HepG2 (cell line): ENCODE results near the gene CDYL2. TPM values are rescaled to one million over a fixed set of nuclear protein-coding genes. Genes with fewer than 3 reads are reported as not detected.

ENCODE experiments used
- ATAC-seq: fragments of 200-7000 bp; cut with Tn5 transposase; 3 replicates; pipeline ENCODE4 v1.9.1; 2020; ENCODE audit warnings: mild to moderate bottlenecking, moderate library complexity
- BruUV-seq: library from RNA; stranded (reverse); fragments of 400-500 nt; replicated peaks from 2 replicates; lab custom pipeline; 2021; lab: Mats Ljungman, UMichigan
- CTCF ChIA-PET: fragments of 300-600 bp; formaldehyde crosslinking; extraction: SDS; loops from one replicate; lab custom pipeline; 2021; ENCODE audit warnings: low total read pairs, inconsistent platforms, low intra/inter-chr PET ratio; lab: Yijun Ruan, JAX
- POLR2A ChIA-PET: fragments of 350-600 bp; sonication (Branson Sonifier 250); formaldehyde crosslinking; loops from one replicate; lab custom pipeline; 2020; ENCODE audit warnings: antibody characterized with exemption, inconsistent platforms; lab: Yijun Ruan, JAX
- DNase-seq: peaks from one replicate; pipeline ENCODE4 v3.0.0-alpha.2; 2015; ENCODE audit warnings: low spot score
- FAIRE-seq: peaks from 3 replicates; lab custom pipeline; 2011; peaks lifted over from hg19 to GRCh38; lab: Jason Lieb, UNC
- H2AFZ ChIP-seq: one replicate; pipeline ENCODE4 v1.6.1; 2011; ENCODE audit warnings: low read length, inconsistent platforms
- H3K27ac ChIP-seq: fragments of 300-600 bp; 3 replicates; pipeline ENCODE4 v1.8.0; 2011; ENCODE audit warnings: mixed run types, mild to moderate bottlenecking, mixed read lengths, low read length, inconsistent platforms; ENCODE audit not compliant: insufficient read depth; ENCODE audit errors: extremely low read length
- H3K27me3 ChIP-seq, 2 experiments: fragments of 200-600 bp in 1 of 2; 2 replicates in 1 of 2; 3 replicates in 1 of 2; pipeline versions ENCODE4 v1.6.0 to v1.8.0; 2011; ENCODE audit warnings: low read length in 2 of 2, mild to moderate bottlenecking in 2 of 2, moderate library complexity in 2 of 2, inconsistent platforms in 1 of 2; ENCODE audit not compliant: insufficient read depth in 2 of 2, control insufficient read depth in 1 of 2
- H3K36me3 ChIP-seq, 2 experiments: fragments of 200-600 bp in 1 of 2; replicated peaks in 1 of 2; 2 replicates in 1 of 2; 3 replicates in 1 of 2; pipeline versions ENCODE4 v1.5.1 to v1.8.0; 2011; ENCODE audit warnings: low read length in 2 of 2, inconsistent platforms in 1 of 2; ENCODE audit not compliant: insufficient read depth in 2 of 2, control insufficient read depth in 1 of 2
- H3K4me1 ChIP-seq: 2 replicates; pipeline ENCODE4 v1.5.1; 2012; ENCODE audit warnings: low read length, inconsistent platforms; ENCODE audit not compliant: insufficient read depth
- H3K4me2 ChIP-seq: 2 replicates; pipeline ENCODE4 v1.6.0; 2011; ENCODE audit warnings: low read depth, low read length, inconsistent platforms
- H3K4me3 ChIP-seq, 3 experiments: fragments of 200-600 bp in 1 of 3; sonication (generic), shearing (Covaris generic) in 1 of 3; replicated peaks in 1 of 3; 2 replicates each; pipeline ENCODE4 v1.5.1; 2011 to 2016; ENCODE audit warnings: low read length in 3 of 3, inconsistent platforms in 2 of 3, low read depth in 2 of 3, mild to moderate bottlenecking in 2 of 3, control low read depth in 1 of 3, mixed read lengths in 1 of 3; ENCODE audit not compliant: insufficient read depth in 1 of 3
- H3K79me2 ChIP-seq: one replicate; pipeline ENCODE4 v1.6.1; 2011; ENCODE audit warnings: low read length, inconsistent platforms; ENCODE audit not compliant: insufficient read depth
- H3K9ac ChIP-seq: 2 replicates; pipeline ENCODE4 v1.6.0; 2011; ENCODE audit warnings: mild to moderate bottlenecking, low read depth, low read length, inconsistent platforms; ENCODE audit not compliant: insufficient read depth
- H3K9me3 ChIP-seq: 2 replicates; pipeline ENCODE4 v1.5.1; 2012; ENCODE audit warnings: mild to moderate bottlenecking, low read length
- H4K20me1 ChIP-seq: 2 replicates; pipeline ENCODE4 v1.6.0; 2011; ENCODE audit warnings: inconsistent platforms, mild to moderate bottlenecking, low read length, moderate library complexity; ENCODE audit not compliant: insufficient read depth
- FOXO1 ChIP-seq: sonication (generic); formaldehyde crosslinking; IDR thresholded peaks from 2 replicates; pipeline ENCODE4 v1.4.0; 2020; ENCODE audit warnings: missing genetic modification reagents
- MAFK ChIP-seq, 2 experiments: IDR thresholded peaks in 1 of 2; conservative IDR thresholded peaks in 1 of 2; 2 replicates each; pipeline ENCODE4 v1.6.1; 2011; ENCODE audit warnings: improper control_type of control experiment in 2 of 2, low read length in 2 of 2
- MBD4 ChIP-seq: IDR thresholded peaks from 2 replicates; pipeline ENCODE4 v1.6.1; 2012; ENCODE audit warnings: low read length, inconsistent platforms, borderline replicate concordance
- ZBTB37 ChIP-seq: sonication (generic); formaldehyde crosslinking; IDR thresholded peaks from 2 replicates; pipeline ENCODE4 v1.4.0; 2020; ENCODE audit warnings: mild to moderate bottlenecking, missing genetic modification reagents
- ZNF331 ChIP-seq: sonication (generic); formaldehyde crosslinking; IDR thresholded peaks from 2 replicates; pipeline ENCODE4 v1.4.0; 2020; ENCODE audit warnings: missing genetic modification reagents
- ZNF367 ChIP-seq: sonication (generic); formaldehyde crosslinking; IDR thresholded peaks from 2 replicates; pipeline ENCODE4 v1.4.0; 2020; ENCODE audit warnings: missing genetic modification reagents, borderline replicate concordance
- ZXDC ChIP-seq: sonication (generic); formaldehyde crosslinking; IDR thresholded peaks from 2 replicates; pipeline ENCODE4 v1.5.0; 2020; ENCODE audit warnings: mild to moderate bottlenecking, missing genetic modification reagents
- WGBS: methylation state at CpG from one replicate; pipeline ENCODE4 v1.1.6; 2017; ENCODE audit warnings: low lambda C conversion rate; 5-methylcytosine and 5-hydroxymethylcytosine counted together
- in situ Hi-C: cut with HindIII; loops from 2 replicates; pipeline ENCODE4 v1.10.0; 2017; ENCODE audit warnings: low pct_unique_long_range_greater_than_20kb; ENCODE audit not compliant: extremely low pct_ligation_motif_present
- intact Hi-C: fragments of 100-400 bp; cut with micrococcal nuclease; formaldehyde crosslinking; loops from one replicate; pipeline ENCODE4 v1.10.0; 2022; ENCODE audit not compliant: unreplicated experiment
- polyA plus RNA-seq, 8 experiments: library from polyadenylated mRNA; depleted of rRNA in 3 of 8; stranded (reverse) in 7 of 8; unstranded in 1 of 8; fragments of >200 nt; fragmentation: Illumina TruSeq in 4 of 8; extraction: Trizol in 4 of 8; gene quantifications; 2 replicates each; pipeline versions ENCODE4 v1.2.1 to v1.2.3, GENCODE V29; 2011 to 2016; ENCODE audit warnings: low read depth in 4 of 8, missing spikeins in 1 of 8, mixed read lengths in 1 of 8; ENCODE audit not compliant: insufficient read depth in 1 of 8
- total RNA-seq, 5 experiments: library from RNA; depleted of rRNA; stranded (reverse); fragments of >200 nt; fragmentation: Illumina TruSeq; extraction: Trizol; gene quantifications; 2 replicates each; pipeline ENCODE4 v1.2.3, GENCODE V29; 2016; ENCODE audit warnings: low read depth in 1 of 5
- TF ChIP-seq, protein P1 (sequence below), 2 experiments: sonication (generic) in 1 of 2; formaldehyde crosslinking in 1 of 2; IDR thresholded peaks; 2 replicates each; pipeline versions ENCODE4 v1.6.1 to v1.9.0; 2014 to 2022; ENCODE audit warnings: antibody characterized with exemption in 1 of 2, borderline replicate concordance in 1 of 2, inconsistent platforms in 1 of 2, low read depth in 1 of 2, missing genetic modification reagents in 1 of 2

The CDYL2 gene
- total and polyA plus RNA-seq, 2 of the 13 experiments (the other 11 are each of a cell fraction or from before 2014, with no cell fraction given), result 0.07 to 0.35 TPM

GRCh38 chr16:80802138-80802537 is 2.3 kb downstream of the CDYL2 start:
- Histone ChIP-seq H3K27me3 (peaks cover 2 to 26% of the 10 kb centered on the region in 2 experiments; a peak in 3 of 5 replicates), H4K20me1 (no peaks in the 10 kb centered on the region), H2AFZ (no peak overlapping the region), H3K27ac (no peak overlapping the region), H3K9ac (no peak overlapping the region), H3K4me1 (no peaks in the 10 kb centered on the region), H3K4me2 (no peak overlapping the region), H3K4me3 (no peak overlapping the region), H3K36me3 (no peaks in the 10 kb centered on the region), H3K79me2 (no peaks in the 10 kb centered on the region), H3K9me3 (no peaks in the 10 kb centered on the region)
- ChIA-PET POLR2A (no interaction called here), CTCF (no interaction called here)
- in situ Hi-C loops (no loop called here), intact Hi-C loops (no loop called here)
- TF ChIP-seq FOXO1 (CRISPR knock-in tag) (no peak), ZXDC (no peak), MAFK (conservative IDR thresholded peaks at IDR 0.05 in 1 of 2, IDR thresholded peaks at IDR 0.05 in 1 of 2; ENCODE audit: low read length in 2 of 2) (no peak), ZNF331 (CRISPR knock-in tag) (no peak), ZNF367 (CRISPR knock-in tag) (no peak), MBD4 (no peak), ZBTB37 (CRISPR knock-in tag) (no peak)
- TF ChIP-seq, protein P1, sequence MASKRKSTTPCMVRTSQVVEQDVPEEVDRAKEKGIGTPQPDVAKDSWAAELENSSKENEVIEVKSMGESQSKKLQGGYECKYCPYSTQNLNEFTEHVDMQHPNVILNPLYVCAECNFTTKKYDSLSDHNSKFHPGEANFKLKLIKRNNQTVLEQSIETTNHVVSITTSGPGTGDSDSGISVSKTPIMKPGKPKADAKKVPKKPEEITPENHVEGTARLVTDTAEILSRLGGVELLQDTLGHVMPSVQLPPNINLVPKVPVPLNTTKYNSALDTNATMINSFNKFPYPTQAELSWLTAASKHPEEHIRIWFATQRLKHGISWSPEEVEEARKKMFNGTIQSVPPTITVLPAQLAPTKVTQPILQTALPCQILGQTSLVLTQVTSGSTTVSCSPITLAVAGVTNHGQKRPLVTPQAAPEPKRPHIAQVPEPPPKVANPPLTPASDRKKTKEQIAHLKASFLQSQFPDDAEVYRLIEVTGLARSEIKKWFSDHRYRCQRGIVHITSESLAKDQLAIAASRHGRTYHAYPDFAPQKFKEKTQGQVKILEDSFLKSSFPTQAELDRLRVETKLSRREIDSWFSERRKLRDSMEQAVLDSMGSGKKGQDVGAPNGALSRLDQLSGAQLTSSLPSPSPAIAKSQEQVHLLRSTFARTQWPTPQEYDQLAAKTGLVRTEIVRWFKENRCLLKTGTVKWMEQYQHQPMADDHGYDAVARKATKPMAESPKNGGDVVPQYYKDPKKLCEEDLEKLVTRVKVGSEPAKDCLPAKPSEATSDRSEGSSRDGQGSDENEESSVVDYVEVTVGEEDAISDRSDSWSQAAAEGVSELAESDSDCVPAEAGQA (IDR thresholded peaks at IDR 0.05; ENCODE audit: low read depth), result no peak
- TF ChIP-seq, protein P1 (CRISPR knock-in tag; IDR thresholded peaks at IDR 0.05; ENCODE audit: borderline replicate concordance), result no peak
- WGBS, result 97% methylated on average over 4 of the region's 4 CpGs
- DNase-seq (no peak), FAIRE-seq (no peak), ATAC-seq (no peak)
- BruUV-seq, result no TSS peak
